Ovary (tissue), 3 donors: ENCODE data around the gene LRRC4.

ENCODE experiments used
- EP300 ChIP-seq: sonication (generic); formaldehyde crosslinking; IDR thresholded peaks from one replicate; pipeline ENCODE4 v1.6.1; 2017; ENCODE audit warnings: antibody characterized with exemption
- POLR2A ChIP-seq: fragments of 450-650 bp; IDR thresholded peaks from one replicate; pipeline ENCODE4 v1.6.1; 2017; ENCODE audit warnings: antibody characterized with exemption, mild to moderate bottlenecking, moderate library complexity
- TF ChIP-seq, protein P1 (sequence below), 3 donors: fragments of 450-650 bp in 2 of 3; fragments of 200-600 bp in 1 of 3; IDR thresholded peaks; one replicate each; pipeline versions ENCODE4 v1.5.1 to v1.8.0; 2016 to 2022; ENCODE audit warnings: antibody characterized with exemption in 3 of 3, mild to moderate bottlenecking in 1 of 3
- donor health status: DM: no; HTN: no; CAD: no.

DNA sequence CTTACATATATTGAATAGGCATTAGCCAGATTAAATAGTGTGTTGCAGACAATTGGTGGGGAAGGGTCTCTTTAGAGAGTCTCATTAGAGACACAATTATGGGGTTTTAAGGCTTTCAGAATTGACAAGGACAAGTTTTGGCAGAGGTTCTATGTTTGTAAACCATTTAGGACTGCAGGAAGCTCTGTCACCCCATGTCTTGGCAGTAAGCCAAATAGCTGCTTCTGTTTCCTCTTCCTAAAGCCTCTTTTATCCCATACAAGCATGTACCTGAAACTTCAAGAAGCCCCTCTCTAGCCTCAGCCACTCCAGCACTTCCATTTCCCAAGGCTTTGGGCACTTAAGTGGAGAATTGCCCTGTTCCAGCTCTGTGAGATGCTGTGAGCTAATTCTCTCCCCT is 21.8 kb upstream of the LRRC4 start:
- TF ChIP-seq EP300 (no peak), POLR2A (no peak)
- TF ChIP-seq, protein P1, sequence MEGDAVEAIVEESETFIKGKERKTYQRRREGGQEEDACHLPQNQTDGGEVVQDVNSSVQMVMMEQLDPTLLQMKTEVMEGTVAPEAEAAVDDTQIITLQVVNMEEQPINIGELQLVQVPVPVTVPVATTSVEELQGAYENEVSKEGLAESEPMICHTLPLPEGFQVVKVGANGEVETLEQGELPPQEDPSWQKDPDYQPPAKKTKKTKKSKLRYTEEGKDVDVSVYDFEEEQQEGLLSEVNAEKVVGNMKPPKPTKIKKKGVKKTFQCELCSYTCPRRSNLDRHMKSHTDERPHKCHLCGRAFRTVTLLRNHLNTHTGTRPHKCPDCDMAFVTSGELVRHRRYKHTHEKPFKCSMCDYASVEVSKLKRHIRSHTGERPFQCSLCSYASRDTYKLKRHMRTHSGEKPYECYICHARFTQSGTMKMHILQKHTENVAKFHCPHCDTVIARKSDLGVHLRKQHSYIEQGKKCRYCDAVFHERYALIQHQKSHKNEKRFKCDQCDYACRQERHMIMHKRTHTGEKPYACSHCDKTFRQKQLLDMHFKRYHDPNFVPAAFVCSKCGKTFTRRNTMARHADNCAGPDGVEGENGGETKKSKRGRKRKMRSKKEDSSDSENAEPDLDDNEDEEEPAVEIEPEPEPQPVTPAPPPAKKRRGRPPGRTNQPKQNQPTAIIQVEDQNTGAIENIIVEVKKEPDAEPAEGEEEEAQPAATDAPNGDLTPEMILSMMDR (IDR thresholded peaks at IDR 0.05) = no peak
